ENCODE results near the gene RB1.

DNA sequence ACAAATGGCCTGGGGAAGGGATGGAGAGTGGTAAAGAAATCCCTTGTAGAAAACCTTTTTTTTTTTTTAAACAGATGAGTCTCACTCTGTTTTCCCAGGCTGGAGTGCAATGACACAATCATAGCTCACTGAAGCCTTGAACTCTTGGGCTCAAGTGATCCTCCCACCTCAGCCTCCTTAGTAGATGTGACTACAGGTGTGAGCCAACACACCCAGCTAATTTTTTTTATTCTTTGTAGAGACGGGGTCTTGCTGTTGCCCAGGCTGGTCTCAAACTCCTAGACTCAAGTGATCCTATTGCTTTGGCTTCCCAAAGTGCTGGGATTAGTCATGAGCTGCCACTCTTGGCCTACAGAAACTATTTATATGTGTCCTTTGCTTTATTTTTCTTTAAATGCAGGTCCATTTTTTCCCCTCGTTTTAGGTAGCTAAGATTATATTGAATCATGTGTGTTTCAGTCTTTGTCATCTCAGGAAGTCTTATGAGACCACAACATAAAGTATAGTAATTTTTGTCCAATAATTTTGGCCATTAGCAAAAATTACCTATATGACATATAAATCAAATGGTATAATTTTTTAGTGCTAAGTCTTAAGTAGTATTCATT, 98.9 kb downstream of the RB1 start:
- TF ChIP-seq, protein P1, sequence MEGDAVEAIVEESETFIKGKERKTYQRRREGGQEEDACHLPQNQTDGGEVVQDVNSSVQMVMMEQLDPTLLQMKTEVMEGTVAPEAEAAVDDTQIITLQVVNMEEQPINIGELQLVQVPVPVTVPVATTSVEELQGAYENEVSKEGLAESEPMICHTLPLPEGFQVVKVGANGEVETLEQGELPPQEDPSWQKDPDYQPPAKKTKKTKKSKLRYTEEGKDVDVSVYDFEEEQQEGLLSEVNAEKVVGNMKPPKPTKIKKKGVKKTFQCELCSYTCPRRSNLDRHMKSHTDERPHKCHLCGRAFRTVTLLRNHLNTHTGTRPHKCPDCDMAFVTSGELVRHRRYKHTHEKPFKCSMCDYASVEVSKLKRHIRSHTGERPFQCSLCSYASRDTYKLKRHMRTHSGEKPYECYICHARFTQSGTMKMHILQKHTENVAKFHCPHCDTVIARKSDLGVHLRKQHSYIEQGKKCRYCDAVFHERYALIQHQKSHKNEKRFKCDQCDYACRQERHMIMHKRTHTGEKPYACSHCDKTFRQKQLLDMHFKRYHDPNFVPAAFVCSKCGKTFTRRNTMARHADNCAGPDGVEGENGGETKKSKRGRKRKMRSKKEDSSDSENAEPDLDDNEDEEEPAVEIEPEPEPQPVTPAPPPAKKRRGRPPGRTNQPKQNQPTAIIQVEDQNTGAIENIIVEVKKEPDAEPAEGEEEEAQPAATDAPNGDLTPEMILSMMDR (IDR thresholded peaks at IDR 0.05): no peak
- TF ChIP-seq POLR2A (IDR thresholded peaks at IDR 0.05): no peak
